Spinal cord (tissue), 10 donors: Measurements from ENCODE around the gene B3GNT7. TPM values are rescaled to one million over a fixed set of nuclear protein-coding genes. Genes with fewer than 3 reads are reported as not detected.

Experiments
- DNase-seq, 6 donors: peaks; one replicate each; pipeline versions ENCODE4 v3.0.0 to v3.0.0-alpha.2; 2013 to 2015; ENCODE audit warnings: low spot score in 6 of 6, low read depth in 4 of 6
- H3K27ac ChIP-seq: one replicate; pipeline ENCODE4 v1.5.1; 2013; ENCODE audit warnings: low read depth, low read length, control low read depth
- H3K27me3 ChIP-seq: one replicate; pipeline ENCODE4 v1.6.1; 2013; ENCODE audit warnings: low read length; ENCODE audit not compliant: control insufficient read depth, insufficient read depth
- H3K36me3 ChIP-seq: one replicate; pipeline ENCODE4 v1.6.1; 2013; ENCODE audit warnings: low read length; ENCODE audit not compliant: control insufficient read depth, insufficient read depth
- H3K4me1 ChIP-seq: one replicate; pipeline ENCODE4 v1.6.1; 2013; ENCODE audit warnings: low read length; ENCODE audit not compliant: control insufficient read depth, insufficient read depth
- H3K4me3 ChIP-seq: one replicate; pipeline ENCODE4 v1.5.1; 2013; ENCODE audit warnings: low read depth, low read length, control low read depth
- H3K9me3 ChIP-seq: one replicate; pipeline ENCODE4 v1.6.1; 2013; ENCODE audit warnings: low read length; ENCODE audit not compliant: control insufficient read depth, insufficient read depth
- WGBS: methylation state at CpG from one replicate; pipeline ENCODE4 v1.1.5; 2013; ENCODE audit warnings: missing lambda C conversion rate; ENCODE audit not compliant: insufficient coverage; 5-methylcytosine and 5-hydroxymethylcytosine counted together
- polyA plus RNA-seq, 2 donors: library from polyadenylated mRNA; unstranded; fragments of 120-200 nt; gene quantifications; one replicate each; pipeline ENCODE4 v1.2.1, GENCODE V29; 2013; ENCODE audit not compliant: insufficient read length in 2 of 2
- small RNA-seq: library from RNA; depleted of rRNA; stranded (forward); fragments of <200 nt; gene quantifications from one replicate; pipeline ENCODE3, GENCODE V24; 2014; ENCODE audit warnings: low replicate concordance
- total RNA-seq, 2 donors: library from RNA; depleted of rRNA in 1 of 2; stranded (reverse); fragments of 120-200 nt in 1 of 2; fragments of >200 nt in 1 of 2; gene quantifications; one replicate each; pipeline versions ENCODE4 v1.2.3 to v1.2.4, GENCODE V29; 2013 to 2014
- donor health status: healthy.

Gene B3GNT7
- total and polyA plus RNA-seq, 4 donors, result 5.2 to 13.1 (median 9.2) TPM

GRCh38 chr2:231433990-231434389, 38.5 kb downstream of the B3GNT7 start:
- H3K4me3 ChIP-seq, result no peak overlapping the region
- H3K27me3 ChIP-seq, result no peaks in the 10 kb centered on the region
- no peak for DNase-seq
- H3K36me3 ChIP-seq, result no peaks in the 10 kb centered on the region
- H3K4me1 ChIP-seq, result no peaks in the 10 kb centered on the region
- 96% methylated on average over 7 of the region's 8 CpGs for WGBS
- H3K27ac ChIP-seq, result no peak overlapping the region
- no peaks in the 10 kb centered on the region for H3K9me3 ChIP-seq

- no peaks in the 10 kb centered on the region for H3K4me1 ChIP-seq
- no peak overlapping the region for H3K27ac ChIP-seq
- DNase-seq, result no peak
- H3K27me3 ChIP-seq, result no peaks in the 10 kb centered on the region
- no peaks in the 10 kb centered on the region for H3K36me3 ChIP-seq
- no peak overlapping the region for H3K4me3 ChIP-seq
- H3K9me3 ChIP-seq, result no peaks in the 10 kb centered on the region
- 94% methylated on average over 11 of the region's 13 CpGs for WGBS
Measured at GRCh38 chr2:231436957-231437356, 41.4 kb downstream of the B3GNT7 start.

- peaks cover 8% of the 10 kb centered on the region for H3K4me1 ChIP-seq
- no peak overlapping the region for H3K27ac ChIP-seq
- DNase-seq, result no peak
- H3K9me3 ChIP-seq, result no peaks in the 10 kb centered on the region
- H3K4me3 ChIP-seq, result no peak overlapping the region
- H3K27me3 ChIP-seq, result no peaks in the 10 kb centered on the region
- H3K36me3 ChIP-seq, result peaks cover 22% of the 10 kb centered on the region
- no CpG with 5 or more reads among the region's 4 CpGs for WGBS
Measured at GRCh38 chr2:231449503-231450054, 54.1 kb downstream of the B3GNT7 start.

- Histone ChIP-seq H3K27me3 (no peaks in the 10 kb centered on the region), H3K9me3 (no peaks in the 10 kb centered on the region), H3K4me1 (peaks cover 8% of the 10 kb centered on the region), H3K4me3 (no peak overlapping the region), H3K27ac (no peak overlapping the region), H3K36me3 (peaks cover 29% of the 10 kb centered on the region)
- DNase-seq, result no peak
- WGBS, result 100% methylated on average over 1 of the region's 4 CpGs
Measured at GRCh38 chr2:231450548-231450989, 55.1 kb downstream of the B3GNT7 start.

Small RNAs within 50 kb of the gene (small RNA-seq; reads per million reads assigned to genes)
- not detected for gene MIR4777

Other genes starting within 250 kb of the B3GNT7 start
- 10 to 100 TPM; 22.8 to 27.6 TPM for gene ARMC9, start 197.1 kb upstream of the B3GNT7 start, total RNA-seq
- 10 to 100 TPM; 14.4 to 19.8 TPM for gene ARMC9, start 197.1 kb upstream of the B3GNT7 start, polyA plus RNA-seq
- gene NCL, start 68.8 kb downstream of the B3GNT7 start, total RNA-seq, result 100 to 1,000 TPM; 155 to 159 TPM
- gene NCL, start 68.8 kb downstream of the B3GNT7 start, polyA plus RNA-seq, result 100 to 1,000 TPM; 594 to 694 TPM
- under 1 TPM; 0.30 to 0.39 TPM for gene NMUR1, start 134.7 kb downstream of the B3GNT7 start, total RNA-seq
- gene NMUR1, start 134.7 kb downstream of the B3GNT7 start, polyA plus RNA-seq, result under 1 TPM; 0.51 to 0.75 TPM
- not detected for gene TEX44, start 197.2 kb downstream of the B3GNT7 start, total RNA-seq
- gene TEX44, start 197.2 kb downstream of the B3GNT7 start, polyA plus RNA-seq, result not detected